Nephron progenitor cell (in vitro differentiated cells): Measurements from ENCODE around the gene SLC25A48.

Experiments
- DNase-seq: peaks from one replicate; pipeline ENCODE4 v3.0.0; 2021
- H3K27ac Mint-ChIP-seq: 2 replicates; pipeline ENCODE4 v1.8.0; 2021; ENCODE audit warnings: mild to moderate bottlenecking, moderate library complexity, mixed read lengths
- H3K27me3 Mint-ChIP-seq: 2 replicates; pipeline ENCODE4 v1.8.0; 2021; ENCODE audit warnings: mild to moderate bottlenecking, low read depth, mixed read lengths; ENCODE audit not compliant: poor library complexity
- H3K36me3 Mint-ChIP-seq: 2 replicates; pipeline ENCODE4 v1.8.0; 2021; ENCODE audit warnings: low read depth, mixed read lengths
- H3K4me1 Mint-ChIP-seq: 2 replicates; pipeline ENCODE4 v1.8.0; 2021; ENCODE audit warnings: mixed read lengths
- H3K4me3 Mint-ChIP-seq: 2 replicates; pipeline ENCODE4 v1.8.0; 2021; ENCODE audit warnings: mild to moderate bottlenecking, moderate library complexity, mixed read lengths
- H3K9me3 Mint-ChIP-seq: 2 replicates; pipeline ENCODE4 v1.8.0; 2021; ENCODE audit warnings: mild to moderate bottlenecking, moderate library complexity, mixed read lengths
- CTCF ChIP-seq: fragments of 200-600 bp; sonication (generic); IDR thresholded peaks from 2 replicates; pipeline ENCODE4 v1.5.0; 2021; ENCODE audit warnings: antibody characterized with exemption

Gene SLC25A48

GRCh38 chr5:135830876-135831275 is 3.6 kb upstream of the SLC25A48 start:
- Mint-ChIP-seq H3K36me3 (no peaks in the 10 kb centered on the region), H3K27ac (no peak overlapping the region), H3K9me3 (no peaks in the 10 kb centered on the region), H3K4me1 (peaks cover 40% of the 10 kb centered on the region), H3K4me3 (peak overlapping the region; percentile 59), H3K27me3 (peaks cover 88% of the 10 kb centered on the region)
- DNase-seq: peak; percentile 41
- TF ChIP-seq CTCF: no peak

DNA sequence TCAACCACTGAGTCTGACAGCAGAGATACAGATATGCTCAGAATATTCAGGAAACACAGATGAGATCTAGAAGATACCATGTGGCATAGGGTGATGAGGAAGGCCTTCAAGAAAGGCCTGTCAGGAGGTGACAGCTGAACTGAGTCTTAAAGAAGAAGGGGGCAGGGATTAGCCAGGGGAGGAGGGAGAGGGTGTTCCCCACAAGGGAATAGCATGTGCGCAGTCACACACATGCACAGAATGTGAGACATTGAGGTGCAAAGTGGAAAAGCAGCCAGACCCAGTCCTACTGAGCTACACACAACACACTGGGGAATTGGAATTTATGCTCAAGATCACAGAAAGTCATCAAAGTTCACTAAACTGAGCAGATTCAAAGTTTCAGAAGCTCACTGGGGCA is 3.0 kb upstream of the SLC25A48 start:
- H3K27ac Mint-ChIP-seq: no peak overlapping the region
- H3K36me3 Mint-ChIP-seq: no peaks in the 10 kb centered on the region
- H3K27me3 Mint-ChIP-seq: peaks cover 89% of the 10 kb centered on the region
- no peak for DNase-seq
- H3K4me3 Mint-ChIP-seq: no peak overlapping the region
- peaks cover 40% of the 10 kb centered on the region for H3K4me1 Mint-ChIP-seq
- no peak for TF ChIP-seq CTCF
- H3K9me3 Mint-ChIP-seq: no peaks in the 10 kb centered on the region

DNA sequence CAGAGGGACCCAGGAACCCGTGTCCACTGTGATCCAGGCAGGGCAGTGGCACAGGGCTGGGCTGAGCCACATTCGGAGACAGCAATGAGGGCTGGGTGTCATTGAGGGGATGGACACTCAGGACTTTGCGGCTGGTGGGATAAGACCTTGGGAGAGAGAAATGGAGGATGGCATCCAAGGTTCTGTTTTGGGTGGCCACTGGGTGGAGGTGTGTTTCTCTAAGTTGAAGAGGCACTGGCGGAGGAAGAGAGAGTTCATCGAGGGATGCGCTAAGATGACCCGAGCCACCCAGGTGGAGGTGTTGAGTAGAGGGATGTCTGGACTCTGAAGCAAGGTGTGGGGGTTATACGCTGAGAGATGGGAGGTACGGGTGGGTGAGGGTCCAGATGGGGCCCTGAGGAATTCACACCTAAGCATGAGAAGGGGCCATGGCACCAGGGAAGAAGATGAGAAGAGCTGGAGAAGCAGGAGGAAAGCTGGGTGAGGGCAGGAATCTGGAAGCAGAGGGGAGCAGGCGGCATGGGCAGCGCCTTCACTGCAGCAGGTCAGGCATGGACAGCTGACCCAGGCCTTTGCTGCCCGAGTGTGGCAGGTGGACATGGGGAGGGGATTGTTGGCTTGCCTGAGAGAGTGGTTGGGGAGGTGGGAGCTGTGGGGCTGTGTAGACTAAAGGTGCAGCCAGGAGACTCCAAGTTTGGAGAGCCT is 2.5 kb upstream of the SLC25A48 start:
- H3K27me3 Mint-ChIP-seq: peaks cover 90% of the 10 kb centered on the region
- no peak overlapping the region for H3K4me3 Mint-ChIP-seq
- H3K27ac Mint-ChIP-seq: no peak overlapping the region
- no peak for DNase-seq
- TF ChIP-seq CTCF: no peak
- no peaks in the 10 kb centered on the region for H3K9me3 Mint-ChIP-seq
- H3K36me3 Mint-ChIP-seq: no peaks in the 10 kb centered on the region
- H3K4me1 Mint-ChIP-seq: peaks cover 40% of the 10 kb centered on the region

GRCh38 chr5:135832941-135833920 is 1.2 kb upstream of the SLC25A48 start:
- peaks cover 6% of the 10 kb centered on the region for H3K36me3 Mint-ChIP-seq
- no peak overlapping the region for H3K27ac Mint-ChIP-seq
- peaks cover 40% of the 10 kb centered on the region for H3K4me1 Mint-ChIP-seq
- TF ChIP-seq CTCF: no peak
- H3K9me3 Mint-ChIP-seq: peaks cover 10% of the 10 kb centered on the region
- H3K4me3 Mint-ChIP-seq: no peak overlapping the region
- no peak for DNase-seq
- H3K27me3 Mint-ChIP-seq: peaks cover 94% of the 10 kb centered on the region

DNA sequence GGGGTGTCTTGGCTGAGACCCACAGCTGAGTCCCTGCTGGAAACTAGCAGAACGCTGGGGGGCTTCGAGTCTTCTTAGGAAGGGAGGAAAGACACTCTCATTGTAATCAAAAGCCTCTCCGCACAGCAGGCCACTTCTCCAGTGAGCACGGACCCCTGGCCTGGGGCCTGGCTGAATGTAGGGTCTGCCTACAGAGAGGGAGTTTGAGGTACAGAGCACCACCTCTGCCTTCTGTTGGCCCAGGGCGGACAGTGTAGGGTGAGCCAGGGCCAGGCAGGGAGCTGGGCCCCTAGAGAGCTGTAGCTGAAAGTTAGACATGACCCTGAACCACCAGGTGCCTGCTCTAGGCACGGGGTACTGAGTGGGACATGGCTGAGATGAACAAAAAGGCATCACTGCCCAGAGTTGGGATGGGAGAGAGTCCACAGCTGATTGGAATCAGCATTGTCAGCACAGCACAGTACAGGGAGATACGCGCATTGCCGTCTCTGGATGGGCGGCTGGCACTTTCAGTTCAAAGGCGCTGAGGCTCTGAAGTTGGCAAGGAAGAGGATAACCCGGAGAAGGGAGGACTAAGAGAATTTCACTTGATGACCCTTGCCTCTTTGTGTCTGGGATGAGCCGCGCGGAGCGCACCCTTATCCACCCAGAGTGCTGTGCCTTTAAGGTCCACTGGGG is 363 bp upstream of the SLC25A48 start:
- H3K9me3 Mint-ChIP-seq: peaks cover 19% of the 10 kb centered on the region
- peak; percentile 80 for TF ChIP-seq CTCF
- H3K36me3 Mint-ChIP-seq: peaks cover 6% of the 10 kb centered on the region
- H3K4me3 Mint-ChIP-seq: peak overlapping the region; percentile 84
- no peak overlapping the region for H3K27ac Mint-ChIP-seq
- H3K4me1 Mint-ChIP-seq: peaks cover 36% of the 10 kb centered on the region
- peaks cover 89% of the 10 kb centered on the region for H3K27me3 Mint-ChIP-seq
- DNase-seq: no peak
